ENCODE measurements around the gene ASB18. TPM values are rescaled to one million over a fixed set of nuclear protein-coding genes. Genes with fewer than 3 reads are reported as not detected.

Gene ASB18
- total and polyA plus RNA-seq, 2 of the 8 experiments (the other 6 are each of a cell fraction or from before 2014, with no cell fraction given), result not detected

- POLR2A ChIA-PET (ENCODE audit: partially characterized antibody), result no interaction called here
- no peak overlapping the region for H3K9ac ChIP-seq (replicated peaks in 1 of 4; ENCODE audit: extremely low read depth in 1 of 4, low read depth in 3 of 4, low read length in 3 of 4)
Measured at GRCh38 chr2:236290742-236291425, 26.7 kb upstream of the ASB18 start.

More at GRCh38 chr2:236290742-236291425, 26.7 kb upstream of the ASB18 start:
- no peak overlapping the region for H3K4me3 ChIP-seq (ENCODE audit: extremely low read depth in 1 of 4, insufficient read depth in 2 of 4, low read depth in 3 of 4, low read length in 4 of 4)
- FAIRE-seq, result no peak
- H2BK15ac ChIP-seq (ENCODE audit: low read length), result no peak overlapping the region
- no peaks in the 10 kb centered on the region for H3K23me2 ChIP-seq (ENCODE audit: low read depth, low read length)
- H2AK5ac ChIP-seq (ENCODE audit: low read depth, low read length), result no peak overlapping the region
- no peak overlapping the region for H2BK20ac ChIP-seq (ENCODE audit: low read length)
- TF ChIP-seq BACH1 (IDR thresholded peaks at IDR 0.05; ENCODE audit: low read length), result no peak
- TF ChIP-seq MAX (IDR thresholded peaks at IDR 0.05), result no peak
- TF ChIP-seq SUZ12 (IDR thresholded peaks at IDR 0.05; ENCODE audit: low read length), result no peak
- TF ChIP-seq POLR2A (IDR thresholded peaks at IDR 0.05; ENCODE audit: control extremely low read depth in 1 of 2, low read depth in 2 of 2, low read length in 2 of 2), result no peak
- no peak for TF ChIP-seq SIX5 (IDR thresholded peaks at IDR 0.05; ENCODE audit: low read depth, low read length)
- TF ChIP-seq PHF8 (conservative IDR thresholded peaks at IDR 0.05; ENCODE audit: low read depth, low read length), result no peak
- no peak for TF ChIP-seq GABPA (IDR thresholded peaks at IDR 0.05; ENCODE audit: borderline replicate concordance, insufficient read depth, low read length)
- no peak for TF ChIP-seq SAP30 (IDR thresholded peaks at IDR 0.05; ENCODE audit: insufficient read depth, insufficient replicate concordance, low read length)
- TF ChIP-seq CTBP2 (IDR thresholded peaks at IDR 0.05; ENCODE audit: borderline replicate concordance, insufficient read depth, insufficient read length, low read length), result no peak
- no peak for TF ChIP-seq BRCA1 (IDR thresholded peaks at IDR 0.05; ENCODE audit: low read depth, low read length)
- no peak for TF ChIP-seq SIN3A (conservative IDR thresholded peaks at IDR 0.05 in 1 of 2, IDR thresholded peaks at IDR 0.05 in 1 of 2; ENCODE audit: low read depth in 1 of 2, low read length in 2 of 2)
- no peak overlapping the region for H3K56ac ChIP-seq (replicated peaks; ENCODE audit: insufficient read length, low read depth, low read length)
- no peak overlapping the region for H4K8ac ChIP-seq (ENCODE audit: extremely low read depth, insufficient read depth, low read length)
- H3K79me1 ChIP-seq (ENCODE audit: low read depth, low read length), result no peaks in the 10 kb centered on the region
- H2AFZ ChIP-seq (ENCODE audit: low read length), result no peak overlapping the region
- H4K20me1 ChIP-seq (replicated peaks in 1 of 2; ENCODE audit: control insufficient read depth in 1 of 2, insufficient read depth in 2 of 2, low read length in 2 of 2), result no peaks in the 10 kb centered on the region
- WGBS, 2 experiments (ENCODE audit: extremely low coverage in 1 of 2, insufficient coverage in 1 of 2, insufficient read length in 1 of 2, insufficient replicate concordance in 2 of 2, low coverage in 1 of 2, low lambda C conversion rate in 2 of 2, missing lambda C conversion rate in 1 of 2), result 80% methylated on average over 9 of the region's 9 CpGs; no CpG with 5 or more reads in 1 of the 2 experiments
- H3K27ac ChIP-seq (ENCODE audit: low read depth, low read length), result no peak overlapping the region
- H3K79me2 ChIP-seq (ENCODE audit: control insufficient read depth in 1 of 2, insufficient read depth in 2 of 2, low read length in 2 of 2), result no peaks in the 10 kb centered on the region
- no peak overlapping the region for H3K18ac ChIP-seq (ENCODE audit: extremely low read depth, low read length)
- H3K4me1 ChIP-seq (replicated peaks in 1 of 4; ENCODE audit: control insufficient read depth in 3 of 4, insufficient read depth in 4 of 4, low read length in 3 of 4), result no peaks in the 10 kb centered on the region
- H4K91ac ChIP-seq (replicated peaks; ENCODE audit: insufficient read length, low read length), result no peak overlapping the region
- no peak overlapping the region for H2BK5ac ChIP-seq (ENCODE audit: low read depth, low read length)
- no peak for DNase-seq (ENCODE audit: low read depth in 1 of 2, low spot score in 2 of 2)
- H4K5ac ChIP-seq (ENCODE audit: insufficient read length, low read depth, low read length), result no peak overlapping the region
- H2BK12ac ChIP-seq (ENCODE audit: low read depth, low read length), result no peak overlapping the region
- no peaks in the 10 kb centered on the region for H3K27me3 ChIP-seq (replicated peaks in 1 of 4; ENCODE audit: control insufficient read depth in 3 of 4, extremely low read depth in 1 of 4, insufficient read depth in 3 of 4, low read length in 3 of 4)
- H2BK120ac ChIP-seq (replicated peaks; ENCODE audit: low read depth, low read length), result no peak overlapping the region
- no peak overlapping the region for H3K4ac ChIP-seq (replicated peaks; ENCODE audit: insufficient read length, low read depth, low read length)
- H3K14ac ChIP-seq (ENCODE audit: insufficient read length), result no peak overlapping the region
- CTCF ChIA-PET (ENCODE audit: partially characterized antibody), result interaction anchor here (1.2 kb wide), 1 partner anchor 17 kb away, joined by 3 read pairs; no protein-coding TSS in a partner anchor
- H3K23ac ChIP-seq (ENCODE audit: insufficient read length), result no peak overlapping the region
- no peaks in the 10 kb centered on the region for H3K36me3 ChIP-seq (ENCODE audit: control insufficient read depth in 2 of 4, insufficient read depth in 4 of 4, low read length in 3 of 4)
- H3K4me2 ChIP-seq (ENCODE audit: insufficient read depth in 1 of 2, low read depth in 2 of 2, low read length in 2 of 2), result no peak overlapping the region
- no peaks in the 10 kb centered on the region for H3K9me3 ChIP-seq (ENCODE audit: insufficient read depth in 2 of 2, low read depth in 1 of 2, low read length in 1 of 2)

All from H1 (cell line).